ENCODE data around the gene RPP25.

- TF ChIP-seq CTCF (IDR thresholded peaks at IDR 0.05; ENCODE audit: low read depth, low read length) = no peak
- TF ChIP-seq EZH2phosphoT487 (IDR thresholded peaks at IDR 0.05; ENCODE audit: low read depth) = no peak
Observed at GRCh38 chr15:74961616-74962015, 5.0 kb upstream of the RPP25 start.

Data from OCI-LY3 (cell line).